H9 (cell line): ENCODE measurements around the gene ATP8A1. TPM values are rescaled to one million over a fixed set of nuclear protein-coding genes. Genes with fewer than 3 reads are reported as not detected.

Experiments
- DNase-seq: peaks from one replicate; pipeline ENCODE4 v3.0.0-alpha.2; 2017
- H2AFZ ChIP-seq: one replicate; pipeline ENCODE4 v1.6.1; 2013; ENCODE audit warnings: mild to moderate bottlenecking, low read length, control low read depth, moderate library complexity
- H2AK5ac ChIP-seq: 2 replicates; pipeline ENCODE4 v1.6.1; 2013; ENCODE audit warnings: low read length, control low read depth, mixed read lengths; ENCODE audit not compliant: insufficient read length
- H2BK120ac ChIP-seq: one replicate; pipeline ENCODE4 v1.6.1; 2013; ENCODE audit warnings: low read depth, mild to moderate bottlenecking, low read length, control low read depth, inconsistent platforms; ENCODE audit not compliant: poor library complexity, severe bottlenecking
- H2BK12ac ChIP-seq: 2 replicates; pipeline ENCODE4 v1.6.1; 2013; ENCODE audit warnings: low read length, control low read depth, mixed read lengths, low read depth; ENCODE audit not compliant: insufficient read length
- H2BK15ac ChIP-seq: 2 replicates; pipeline ENCODE4 v1.6.1; 2013; ENCODE audit warnings: low read depth, low read length, control low read depth
- H2BK20ac ChIP-seq: one replicate; pipeline ENCODE4 v1.6.1; 2013; ENCODE audit warnings: low read depth, mild to moderate bottlenecking, low read length, control low read depth, inconsistent platforms; ENCODE audit not compliant: poor library complexity, severe bottlenecking
- H2BK5ac ChIP-seq: 2 replicates; pipeline ENCODE4 v1.6.1; 2013; ENCODE audit warnings: low read length, control low read depth, mixed read lengths; ENCODE audit not compliant: insufficient read length
- H3K14ac ChIP-seq: 2 replicates; pipeline ENCODE4 v1.6.1; 2013; ENCODE audit warnings: low read length, control low read depth; ENCODE audit not compliant: insufficient read depth
- H3K18ac ChIP-seq: 2 replicates; pipeline ENCODE4 v1.6.1; 2013; ENCODE audit warnings: low read depth, mild to moderate bottlenecking, mixed read lengths, low read length, control low read depth; ENCODE audit not compliant: insufficient read length
- H3K23ac ChIP-seq: 2 replicates; pipeline ENCODE4 v1.6.1; 2013; ENCODE audit warnings: low read length, control low read depth, mixed read lengths, low read depth; ENCODE audit not compliant: insufficient read length
- H3K23me2 ChIP-seq: 2 replicates; pipeline ENCODE4 v1.6.1; 2013; ENCODE audit warnings: low read depth, mild to moderate bottlenecking, mixed read lengths, low read length, control low read depth; ENCODE audit not compliant: insufficient read length, poor library complexity, severe bottlenecking
- H3K27ac ChIP-seq: 2 replicates; pipeline ENCODE4 v1.5.1; 2013; ENCODE audit warnings: low read length, control low read depth, mixed read lengths, low read depth; ENCODE audit not compliant: insufficient read length
- H3K27me3 ChIP-seq: 2 replicates; pipeline ENCODE4 v1.6.1; 2013; ENCODE audit warnings: low read length, control low read depth, inconsistent platforms; ENCODE audit not compliant: insufficient read depth
- H3K4ac ChIP-seq: 2 replicates; pipeline ENCODE4 v1.6.1; 2013; ENCODE audit warnings: low read depth, mild to moderate bottlenecking, control low read depth, inconsistent platforms, low read length, moderate library complexity
- H3K4me1 ChIP-seq: 2 replicates; pipeline ENCODE4 v1.6.1; 2013; ENCODE audit warnings: low read length, control low read depth, inconsistent platforms; ENCODE audit not compliant: insufficient read depth
- H3K4me2 ChIP-seq: 2 replicates; pipeline ENCODE4 v1.6.1; 2013; ENCODE audit warnings: low read length, control low read depth, mixed read lengths; ENCODE audit not compliant: insufficient read length, insufficient read depth
- H3K56ac ChIP-seq: 2 replicates; pipeline ENCODE4 v1.6.1; 2013; ENCODE audit warnings: low read depth, mild to moderate bottlenecking, mixed read lengths, low read length, control low read depth; ENCODE audit not compliant: insufficient read length
- H3K79me1 ChIP-seq: 2 replicates; pipeline ENCODE4 v1.6.1; 2013; ENCODE audit warnings: low read depth, mild to moderate bottlenecking, moderate library complexity, low read length, control low read depth, inconsistent platforms; ENCODE audit not compliant: insufficient read depth, poor library complexity, severe bottlenecking
- H3K79me2 ChIP-seq: 2 replicates; pipeline ENCODE4 v1.6.1; 2013; ENCODE audit warnings: low read length, control low read depth, inconsistent platforms; ENCODE audit not compliant: insufficient read depth
- H3K9ac ChIP-seq: 2 replicates; pipeline ENCODE4 v1.6.1; 2013; ENCODE audit warnings: low read length, control low read depth, mixed read lengths; ENCODE audit not compliant: insufficient read length; ENCODE audit errors: extremely low read depth
- H3K9me3 ChIP-seq: one replicate; pipeline ENCODE4 v1.6.1; 2013; ENCODE audit warnings: low read depth, low read length, inconsistent platforms; ENCODE audit not compliant: control insufficient read depth
- H3T11ph ChIP-seq: one replicate; pipeline ENCODE4 v1.6.1; 2013; ENCODE audit warnings: mild to moderate bottlenecking, low read length, control low read depth, inconsistent platforms
- H4K20me1 ChIP-seq: one replicate; pipeline ENCODE4 v1.6.1; 2013; ENCODE audit not compliant: control insufficient read depth, insufficient read length, insufficient read depth
- H4K5ac ChIP-seq: 2 replicates; pipeline ENCODE4 v1.6.1; 2013; ENCODE audit warnings: low read depth, mild to moderate bottlenecking, mixed read lengths, low read length, control low read depth; ENCODE audit not compliant: insufficient read length
- H4K8ac ChIP-seq: replicated peaks from 2 replicates; pipeline ENCODE4 v1.6.1; 2013; ENCODE audit warnings: low read length, control low read depth, mixed read lengths, low read depth; ENCODE audit not compliant: insufficient read length
- H4K91ac ChIP-seq: 2 replicates; pipeline ENCODE4 v1.6.1; 2013; ENCODE audit warnings: low read depth, mild to moderate bottlenecking, moderate library complexity, mixed read lengths, low read length, control low read depth; ENCODE audit not compliant: insufficient read length
- H3K27ac Mint-ChIP-seq, 3 experiments: 2 replicates in 2 of 3; 3 replicates in 1 of 3; pipeline ENCODE4 v1.8.0; 2020 to 2021; ENCODE audit warnings: mixed read lengths in 3 of 3, mild to moderate bottlenecking in 1 of 3, moderate library complexity in 1 of 3
- H3K27me3 Mint-ChIP-seq: 2 replicates; pipeline ENCODE4 v1.8.0; 2021; ENCODE audit warnings: low read depth, mild to moderate bottlenecking, moderate library complexity, mixed read lengths
- H3K36me3 Mint-ChIP-seq, 3 experiments: 2 replicates in 2 of 3; 3 replicates in 1 of 3; pipeline ENCODE4 v1.8.0; 2020 to 2021; ENCODE audit warnings: low read depth in 3 of 3, mixed read lengths in 3 of 3; ENCODE audit not compliant: insufficient read depth in 1 of 3
- H3K4me1 Mint-ChIP-seq, 2 experiments: 2 replicates each; pipeline ENCODE4 v1.8.0; 2020; ENCODE audit warnings: mixed read lengths in 2 of 2
- H3K4me3 Mint-ChIP-seq, 2 experiments: 2 replicates in 1 of 2; 3 replicates in 1 of 2; pipeline ENCODE4 v1.8.0; 2020 to 2021; ENCODE audit warnings: mild to moderate bottlenecking in 2 of 2, mixed read lengths in 2 of 2, moderate library complexity in 1 of 2
- H3K9me3 Mint-ChIP-seq, 2 experiments: 2 replicates in 1 of 2; 3 replicates in 1 of 2; pipeline ENCODE4 v1.8.0; 2020; ENCODE audit warnings: mild to moderate bottlenecking in 2 of 2, mixed read lengths in 2 of 2, moderate library complexity in 1 of 2
- CTCF ChIP-seq: fragments of 200-600 bp; sonication (generic); conservative IDR thresholded peaks from 3 replicates; pipeline ENCODE4 v1.8.0; 2021; ENCODE audit warnings: antibody characterized with exemption, mild to moderate bottlenecking
- WGBS: extraction: QIAGEN DNeasy Blood & Tissue Kit; methylation state at CpG from one replicate; pipeline ENCODE4 v1.1.7; 2013; ENCODE audit warnings: missing lambda C conversion rate, low lambda C conversion rate, mixed read lengths; ENCODE audit not compliant: insufficient read length; ENCODE audit errors: extremely low coverage; 5-methylcytosine and 5-hydroxymethylcytosine counted together
- total RNA-seq: library from RNA; stranded (reverse); gene quantifications from 2 replicates; pipeline ENCODE4 v1.2.1, GENCODE V29; 2021

The ATP8A1 gene
- total RNA-seq, 1 experiment from 2014 or later, result 5.1 TPM

GRCh38 chr4:42396752-42397634 lies 259.9 kb downstream of the ATP8A1 start, which contains the start of gene SHISA3:
TSS of gene SHISA3 (plus strand) at chr4:42397488. CDS start at chr4:42398057, 569 bp downstream.
- H3K4me1 ChIP-seq, result peaks cover 5% of the 10 kb centered on the region; the same call in 1 of the 2 replicates
- Mint-ChIP-seq H3K4me1 (peaks cover 49 to 56% of the 10 kb centered on the region in 2 experiments), H3K9me3 (no peaks in the 10 kb centered on the region; a peak in 1 of 5 replicates), H3K4me3 (peak within 1 kb of the TSS; percentile 68 to 92), H3K27me3 (peaks cover 93% of the 10 kb centered on the region), H3K27ac (no peak within 1 kb of the TSS), H3K36me3 (peaks cover 0 to 2% (median 0%) of the 10 kb centered on the region in 3 experiments; a peak in 1 of 7 replicates)
- no peak within 1 kb of the TSS for H2BK5ac ChIP-seq
- no peaks in the 10 kb centered on the region for H3K79me1 ChIP-seq
- TF ChIP-seq CTCF, result no peak
- H2BK12ac ChIP-seq, result no peak within 1 kb of the TSS
- H3K23me2 ChIP-seq, result peaks cover 32% of the 10 kb centered on the region
- H3K4me2 ChIP-seq, result peak within 1 kb of the TSS; percentile 57
- H3K79me2 ChIP-seq, result no peaks in the 10 kb centered on the region
- H4K5ac ChIP-seq, result no peak within 1 kb of the TSS
- H3K23ac ChIP-seq, result no peak within 1 kb of the TSS
- H3K27me3 ChIP-seq, result peaks cover 42% of the 10 kb centered on the region
- no peak within 1 kb of the TSS for H2BK20ac ChIP-seq
- no peak within 1 kb of the TSS for H3K14ac ChIP-seq
- DNase-seq, result peak; percentile 70
- no peak within 1 kb of the TSS for H3K9ac ChIP-seq
- no peak within 1 kb of the TSS for H2AK5ac ChIP-seq
- H2BK15ac ChIP-seq, result no peak within 1 kb of the TSS
- H3T11ph ChIP-seq, result no peak within 1 kb of the TSS
- no peak within 1 kb of the TSS for H3K27ac ChIP-seq
- H3K9me3 ChIP-seq, result no peaks in the 10 kb centered on the region
- no peak within 1 kb of the TSS for H4K8ac ChIP-seq
- H2BK120ac ChIP-seq, result no peak within 1 kb of the TSS
- no peak within 1 kb of the TSS for H3K56ac ChIP-seq
- no peaks in the 10 kb centered on the region for H4K20me1 ChIP-seq
- H4K91ac ChIP-seq, result no peak within 1 kb of the TSS
- no CpG with 5 or more reads among the region's 61 CpGs for WGBS
- no peak within 1 kb of the TSS for H2AFZ ChIP-seq
- no peak within 1 kb of the TSS for H3K4ac ChIP-seq
- H3K18ac ChIP-seq, result no peak within 1 kb of the TSS
